Measurements from ENCODE around the gene GLRA2.

GLRA2 gene

GRCh38 chrX:14670819-14671218 is 141.5 kb downstream of the GLRA2 start:
- no peak overlapping the region for H4K91ac ChIP-seq (ENCODE audit: low read length)

GRCh38 chrX:14672611-14673172 is 143.4 kb downstream of the GLRA2 start:
- no peak overlapping the region for H2BK12ac ChIP-seq (ENCODE audit: low read length in 2 of 2)
- no peak overlapping the region for H2BK15ac ChIP-seq (ENCODE audit: low read depth, poor library complexity, severe bottlenecking)
- no peak overlapping the region for H2AK5ac ChIP-seq (ENCODE audit: low read length, severe bottlenecking)
- H3K18ac ChIP-seq (ENCODE audit: low read depth in 1 of 2, low read length in 2 of 2): no peak overlapping the region
- H3K9ac ChIP-seq (ENCODE audit: low read length): no peak overlapping the region
- H3K27me3 ChIP-seq (ENCODE audit: control insufficient read depth in 1 of 2, insufficient read depth in 1 of 2, low read length in 2 of 2): no peaks in the 10 kb centered on the region
- H4K8ac ChIP-seq (ENCODE audit: low read length): no peak overlapping the region
- no peak overlapping the region for H3K4me3 ChIP-seq (ENCODE audit: insufficient read depth in 1 of 2, low read depth in 1 of 2, low read length in 2 of 2)
- no peaks in the 10 kb centered on the region for H3K79me1 ChIP-seq (replicated peaks; ENCODE audit: low read length, poor library complexity, severe bottlenecking)
- no peak for DNase-seq
- no peak overlapping the region for H4K91ac ChIP-seq (ENCODE audit: low read length)
- peak overlapping the region; percentile 46 for H3K27ac ChIP-seq (ENCODE audit: low read length, poor library complexity, severe bottlenecking)
- H3K4me1 ChIP-seq (ENCODE audit: control insufficient read depth, insufficient read depth, low read depth, low read length): peaks cover 6% of the 10 kb centered on the region
- no peak overlapping the region for H2BK5ac ChIP-seq (ENCODE audit: low read depth, low read length, poor library complexity, severe bottlenecking)
- no peak overlapping the region for H3K23ac ChIP-seq (ENCODE audit: low read length in 2 of 2)
- no peak overlapping the region for H3K4me2 ChIP-seq (ENCODE audit: low read length, poor library complexity, severe bottlenecking)
- no peak overlapping the region for H2AFZ ChIP-seq (ENCODE audit: low read depth, low read length)
- 87% methylated on average over 3 of the region's 5 CpGs for WGBS
- H3K9me3 ChIP-seq (ENCODE audit: control insufficient read depth, low read length): no peaks in the 10 kb centered on the region
- no peak overlapping the region for H3K4ac ChIP-seq (ENCODE audit: low read depth in 1 of 2, low read length in 2 of 2)
- H2BK120ac ChIP-seq (ENCODE audit: low read depth, low read length): no peak overlapping the region
- no peaks in the 10 kb centered on the region for H3K36me3 ChIP-seq (ENCODE audit: control insufficient read depth in 1 of 2, insufficient read depth in 2 of 2, low read depth in 1 of 2, low read length in 2 of 2)
- H3K14ac ChIP-seq (ENCODE audit: low read length in 2 of 2): no peak overlapping the region

More at GRCh38 chrX:14670819-14671218, 141.5 kb downstream of the GLRA2 start:
- no peaks in the 10 kb centered on the region for H3K36me3 ChIP-seq (ENCODE audit: control insufficient read depth in 1 of 2, insufficient read depth in 2 of 2, low read depth in 1 of 2, low read length in 2 of 2)
- H3K9ac ChIP-seq (ENCODE audit: low read length): no peak overlapping the region
- H3K14ac ChIP-seq (ENCODE audit: low read length in 2 of 2): no peak overlapping the region
- H3K4me1 ChIP-seq (ENCODE audit: control insufficient read depth, insufficient read depth, low read depth, low read length): peaks cover 6% of the 10 kb centered on the region
- no peaks in the 10 kb centered on the region for H3K79me1 ChIP-seq (replicated peaks; ENCODE audit: low read length, poor library complexity, severe bottlenecking)
- H2BK15ac ChIP-seq (ENCODE audit: low read depth, poor library complexity, severe bottlenecking): no peak overlapping the region
- no peak overlapping the region for H3K4me3 ChIP-seq (ENCODE audit: insufficient read depth in 1 of 2, low read depth in 1 of 2, low read length in 2 of 2)
- no peak overlapping the region for H3K27ac ChIP-seq (ENCODE audit: low read length, poor library complexity, severe bottlenecking)
- DNase-seq: no peak
- H3K27me3 ChIP-seq (ENCODE audit: control insufficient read depth in 1 of 2, insufficient read depth in 1 of 2, low read length in 2 of 2): no peaks in the 10 kb centered on the region
- H2BK5ac ChIP-seq (ENCODE audit: low read depth, low read length, poor library complexity, severe bottlenecking): no peak overlapping the region
- no peak overlapping the region for H2AK5ac ChIP-seq (ENCODE audit: low read length, severe bottlenecking)
- H2BK120ac ChIP-seq (ENCODE audit: low read depth, low read length): no peak overlapping the region
- H3K23ac ChIP-seq (ENCODE audit: low read length in 2 of 2): no peak overlapping the region
- no peak overlapping the region for H4K8ac ChIP-seq (ENCODE audit: low read length)
- H2BK12ac ChIP-seq (ENCODE audit: low read length in 2 of 2): no peak overlapping the region
- H3K18ac ChIP-seq (ENCODE audit: low read depth in 1 of 2, low read length in 2 of 2): no peak overlapping the region
- no peaks in the 10 kb centered on the region for H3K9me3 ChIP-seq (ENCODE audit: control insufficient read depth, low read length)
- no peak overlapping the region for H3K4ac ChIP-seq (ENCODE audit: low read depth in 1 of 2, low read length in 2 of 2)
- no CpG with 5 or more reads among the region's 1 CpG for WGBS
- no peak overlapping the region for H3K4me2 ChIP-seq (ENCODE audit: low read length, poor library complexity, severe bottlenecking)
- H2AFZ ChIP-seq (ENCODE audit: low read depth, low read length): no peak overlapping the region

GRCh38 chrX:14673236-14673635 is 143.9 kb downstream of the GLRA2 start:
- H3K4me2 ChIP-seq (ENCODE audit: low read length, poor library complexity, severe bottlenecking): no peak overlapping the region
- no peaks in the 10 kb centered on the region for H3K79me1 ChIP-seq (replicated peaks; ENCODE audit: low read length, poor library complexity, severe bottlenecking)
- no peaks in the 10 kb centered on the region for H3K36me3 ChIP-seq (ENCODE audit: control insufficient read depth in 1 of 2, insufficient read depth in 2 of 2, low read depth in 1 of 2, low read length in 2 of 2)
- no peak overlapping the region for H3K18ac ChIP-seq (ENCODE audit: low read depth in 1 of 2, low read length in 2 of 2)
- no peak overlapping the region for H2BK12ac ChIP-seq (ENCODE audit: low read length in 2 of 2)
- H2BK5ac ChIP-seq (ENCODE audit: low read depth, low read length, poor library complexity, severe bottlenecking): no peak overlapping the region
- no peak overlapping the region for H2AK5ac ChIP-seq (ENCODE audit: low read length, severe bottlenecking)
- no peak overlapping the region for H3K4me3 ChIP-seq (ENCODE audit: insufficient read depth in 1 of 2, low read depth in 1 of 2, low read length in 2 of 2)
- no peaks in the 10 kb centered on the region for H3K27me3 ChIP-seq (ENCODE audit: control insufficient read depth in 1 of 2, insufficient read depth in 1 of 2, low read length in 2 of 2)
- no peak overlapping the region for H3K9ac ChIP-seq (ENCODE audit: low read length)
- no peak overlapping the region for H3K23ac ChIP-seq (ENCODE audit: low read length in 2 of 2)
- no peak overlapping the region for H2BK15ac ChIP-seq (ENCODE audit: low read depth, poor library complexity, severe bottlenecking)
- no peak overlapping the region for H4K91ac ChIP-seq (ENCODE audit: low read length)
- no peak overlapping the region for H2BK120ac ChIP-seq (ENCODE audit: low read depth, low read length)
- no peak overlapping the region for H4K8ac ChIP-seq (ENCODE audit: low read length)
- no peak overlapping the region for H3K4ac ChIP-seq (ENCODE audit: low read depth in 1 of 2, low read length in 2 of 2)
- 100% methylated on average over 1 of the region's 1 CpG for WGBS
- no peak overlapping the region for H3K14ac ChIP-seq (ENCODE audit: low read length in 2 of 2)
- H3K4me1 ChIP-seq (ENCODE audit: control insufficient read depth, insufficient read depth, low read depth, low read length): peaks cover 6% of the 10 kb centered on the region
- DNase-seq: no peak
- no peak overlapping the region for H2AFZ ChIP-seq (ENCODE audit: low read depth, low read length)
- H3K27ac ChIP-seq (ENCODE audit: low read length, poor library complexity, severe bottlenecking): peak overlapping the region; percentile 46
- no peaks in the 10 kb centered on the region for H3K9me3 ChIP-seq (ENCODE audit: control insufficient read depth, low read length)

GRCh38 chrX:14673764-14674163 is 144.4 kb downstream of the GLRA2 start:
- Histone ChIP-seq H3K9ac (ENCODE audit: low read length) (no peak overlapping the region), H3K27ac (ENCODE audit: low read length, poor library complexity, severe bottlenecking) (peak overlapping the region; percentile 46), H2AFZ (ENCODE audit: low read depth, low read length) (no peak overlapping the region)

More at GRCh38 chrX:14673764-14674163, 144.4 kb downstream of the GLRA2 start:
- no peak overlapping the region for H3K4me2 ChIP-seq (ENCODE audit: low read length, poor library complexity, severe bottlenecking)
- H3K79me1 ChIP-seq (replicated peaks; ENCODE audit: low read length, poor library complexity, severe bottlenecking): no peaks in the 10 kb centered on the region
- H2BK120ac ChIP-seq (ENCODE audit: low read depth, low read length): no peak overlapping the region
- no peak overlapping the region for H2AK5ac ChIP-seq (ENCODE audit: low read length, severe bottlenecking)
- 19% methylated on average over 3 of the region's 4 CpGs for WGBS
- H3K27me3 ChIP-seq (ENCODE audit: control insufficient read depth in 1 of 2, insufficient read depth in 1 of 2, low read length in 2 of 2): no peaks in the 10 kb centered on the region
- H3K18ac ChIP-seq (ENCODE audit: low read depth in 1 of 2, low read length in 2 of 2): no peak overlapping the region
- H2BK12ac ChIP-seq (ENCODE audit: low read length in 2 of 2): no peak overlapping the region
- no peak overlapping the region for H3K23ac ChIP-seq (ENCODE audit: low read length in 2 of 2)
- no peak overlapping the region for H3K4me3 ChIP-seq (ENCODE audit: insufficient read depth in 1 of 2, low read depth in 1 of 2, low read length in 2 of 2)
- H2BK5ac ChIP-seq (ENCODE audit: low read depth, low read length, poor library complexity, severe bottlenecking): no peak overlapping the region
- DNase-seq: peak; percentile 89
- no peak overlapping the region for H4K91ac ChIP-seq (ENCODE audit: low read length)
- no peaks in the 10 kb centered on the region for H3K9me3 ChIP-seq (ENCODE audit: control insufficient read depth, low read length)
- H3K14ac ChIP-seq (ENCODE audit: low read length in 2 of 2): no peak overlapping the region
- peaks cover 6% of the 10 kb centered on the region for H3K4me1 ChIP-seq (ENCODE audit: control insufficient read depth, insufficient read depth, low read depth, low read length)
- H2BK15ac ChIP-seq (ENCODE audit: low read depth, poor library complexity, severe bottlenecking): no peak overlapping the region
- no peak overlapping the region for H3K4ac ChIP-seq (ENCODE audit: low read depth in 1 of 2, low read length in 2 of 2)
- no peaks in the 10 kb centered on the region for H3K36me3 ChIP-seq (ENCODE audit: control insufficient read depth in 1 of 2, insufficient read depth in 2 of 2, low read depth in 1 of 2, low read length in 2 of 2)
- no peak overlapping the region for H4K8ac ChIP-seq (ENCODE audit: low read length)
